Naive thymus-derived CD4-positive, alpha-beta T cell (primary cell): ENCODE measurements around the gene REM1. TPM values are rescaled to one million over a fixed set of nuclear protein-coding genes. Genes with fewer than 3 reads are reported as not detected.

Source experiments
- ATAC-seq: fragments of 150-1000 bp; cut with Tn5 transposase; 2 replicates; pipeline ENCODE4 v1.10.0; 2021; ENCODE audit warnings: mild to moderate bottlenecking, moderate library complexity
- CTCF ChIA-PET: fragments of 350-600 bp; sonication (Branson Sonifier 250); formaldehyde crosslinking; loops from one replicate; lab custom pipeline; 2021; ENCODE audit warnings: antibody characterized with exemption; lab: Charles Lee
- POLR2A ChIA-PET: fragments of 350-600 bp; sonication (Branson Sonifier 250); formaldehyde crosslinking; loops from one replicate; lab custom pipeline; 2021; ENCODE audit warnings: antibody characterized with exemption, inconsistent platforms; lab: Charles Lee
- DNase-seq, 9 donors: peaks; one replicate each; pipeline versions ENCODE4 v3.0.0 to v3.0.0-alpha.2; 2020 to 2022; ENCODE audit warnings: mixed read lengths in 1 of 9
- H3K27ac ChIP-seq: one replicate; pipeline ENCODE4 v1.7.0; 2013; ENCODE audit warnings: mild to moderate bottlenecking, low read depth, low read length, moderate library complexity
- H3K27me3 ChIP-seq, 2 donors: one replicate each; pipeline ENCODE4 v1.7.0; 2013; ENCODE audit warnings: low read length in 2 of 2, mild to moderate bottlenecking in 2 of 2, moderate library complexity in 2 of 2; ENCODE audit not compliant: control insufficient read depth in 2 of 2, insufficient read depth in 2 of 2
- H3K36me3 ChIP-seq, 3 experiments: 1 replicate in 2 of 3; 2 replicates in 1 of 3; pipeline ENCODE4 v1.7.0; 2013; ENCODE audit warnings: low read length in 3 of 3, mild to moderate bottlenecking in 3 of 3, moderate library complexity in 1 of 3; ENCODE audit not compliant: insufficient read depth in 3 of 3, control insufficient read depth in 2 of 3
- H3K4me1 ChIP-seq, 2 donors: one replicate each; pipeline ENCODE4 v1.7.0; 2013; ENCODE audit warnings: low read length in 2 of 2, mild to moderate bottlenecking in 2 of 2, moderate library complexity in 1 of 2; ENCODE audit not compliant: control insufficient read depth in 2 of 2, insufficient read depth in 2 of 2
- H3K4me3 ChIP-seq: 2 replicates; pipeline ENCODE4 v1.7.0; 2013; ENCODE audit warnings: mild to moderate bottlenecking, low read length
- H3K9me3 ChIP-seq, 3 experiments: 1 replicate in 2 of 3; 2 replicates in 1 of 3; pipeline ENCODE4 v1.7.0; 2013; ENCODE audit warnings: low read length in 3 of 3; ENCODE audit not compliant: control insufficient read depth in 2 of 3
- H3K27ac Mint-ChIP-seq, 9 donors: one replicate each; pipeline ENCODE4 v1.8.0; 2020 to 2022; ENCODE audit warnings: mixed read lengths in 9 of 9, mild to moderate bottlenecking in 8 of 9, moderate library complexity in 5 of 9, inconsistent platforms in 2 of 9
- H3K27me3 Mint-ChIP-seq, 5 donors: one replicate each; pipeline ENCODE4 v1.8.0; 2021 to 2022; ENCODE audit warnings: mixed read lengths in 5 of 5, mild to moderate bottlenecking in 1 of 5
- H3K36me3 Mint-ChIP-seq, 5 donors: one replicate each; pipeline ENCODE4 v1.8.0; 2020 to 2022; ENCODE audit warnings: mixed read lengths in 5 of 5, mild to moderate bottlenecking in 3 of 5, inconsistent platforms in 1 of 5
- H3K4me1 Mint-ChIP-seq, 7 donors: one replicate each; pipeline ENCODE4 v1.8.0; 2020 to 2022; ENCODE audit warnings: mixed read lengths in 7 of 7, mild to moderate bottlenecking in 3 of 7, inconsistent platforms in 1 of 7
- H3K4me3 Mint-ChIP-seq, 10 donors: one replicate each; pipeline ENCODE4 v1.8.0; 2020 to 2022; ENCODE audit warnings: mild to moderate bottlenecking in 10 of 10, mixed read lengths in 10 of 10, moderate library complexity in 6 of 10, inconsistent platforms in 2 of 10
- H3K9me3 Mint-ChIP-seq, 11 donors: one replicate each; pipeline ENCODE4 v1.8.0; 2020 to 2022; ENCODE audit warnings: mixed read lengths in 11 of 11, mild to moderate bottlenecking in 4 of 11, inconsistent platforms in 1 of 11, moderate library complexity in 1 of 11
- intact Hi-C, 2 donors: fragments of 100-400 bp; cut with micrococcal nuclease; formaldehyde crosslinking; loops; one replicate each; pipeline ENCODE4 v1.15.1; 2023
- polyA plus RNA-seq, 2 donors: library from polyadenylated mRNA; unstranded; fragments of 300-500 nt; fragmentation: Illumina TruSeq; gene quantifications; one replicate each; pipeline ENCODE4 v1.2.3, GENCODE V29; 2021
- total RNA-seq, 6 experiments: library from RNA in 5 of 6; stranded (reverse) in 5 of 6; gene quantifications; 1 replicate in 5 of 6; 2 replicates in 1 of 6; pipeline ENCODE4 v1.2.3 and lab custom pipeline; 2021 to 2026

The REM1 gene
- total and polyA plus RNA-seq, 7 experiments from 2014 or later, result not detected

DNA sequence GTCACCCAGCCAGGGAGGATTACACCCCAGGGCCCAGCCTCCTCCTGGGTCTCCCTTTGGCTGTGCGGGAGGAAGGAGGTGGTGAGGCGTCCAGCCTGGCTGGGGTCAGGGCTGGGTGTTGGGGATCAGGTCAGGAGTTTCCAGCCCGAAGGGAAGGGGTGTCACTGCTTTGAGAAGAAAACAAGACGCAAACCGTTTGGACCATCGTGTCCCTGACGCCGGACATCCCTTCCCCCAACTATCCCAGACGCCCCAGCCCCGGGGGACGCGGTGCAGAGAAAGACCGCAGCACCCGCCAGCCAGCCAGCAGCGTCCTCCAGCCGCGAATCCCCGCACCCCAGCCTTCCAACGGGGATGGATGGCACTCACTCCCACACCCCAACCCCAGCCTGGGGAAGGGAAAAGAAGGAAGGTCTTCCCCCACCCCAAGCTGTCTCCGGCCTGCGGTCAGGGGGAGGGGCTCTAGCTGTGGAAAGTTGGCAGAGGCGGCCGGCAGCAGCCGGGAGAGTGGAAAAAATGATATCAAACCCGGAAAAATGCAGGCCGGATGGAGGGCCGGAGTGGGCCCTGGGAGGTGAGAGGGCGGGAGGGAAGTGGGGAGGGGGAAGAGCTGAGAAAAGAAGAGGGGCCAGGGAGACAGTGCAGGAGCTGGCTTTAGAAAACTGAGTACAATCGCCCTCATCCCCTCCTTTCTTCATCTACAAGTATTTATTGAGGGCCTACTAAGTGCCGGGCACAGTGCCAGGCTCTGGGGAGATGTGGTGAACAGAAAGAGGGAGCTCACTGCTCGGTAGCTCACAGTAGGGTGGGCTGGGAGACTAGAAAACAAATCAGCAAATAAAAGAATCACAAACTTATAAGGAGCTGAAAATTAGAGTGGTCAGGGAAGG lies 10.6 kb downstream of the REM1 start:
- H3K4me3 Mint-ChIP-seq, result no peak overlapping the region
- intact Hi-C loops, result no loop called here
- POLR2A ChIA-PET, result no interaction called here

GRCh38 chr20:31488115-31488514 lies 13.0 kb downstream of the REM1 start:
- no peak for DNase-seq
- peaks cover 0 to 3% of the 10 kb centered on the region in 2 donors for H3K27me3 ChIP-seq
- H3K9me3 Mint-ChIP-seq, result peaks cover 0 to 3% (median 0%) of the 10 kb centered on the region in 11 donors
- peaks cover 0 to 6% (median 0%) of the 10 kb centered on the region in 5 donors for H3K36me3 Mint-ChIP-seq
- H3K4me3 Mint-ChIP-seq, result no peak overlapping the region
- H3K4me3 ChIP-seq, result no peak overlapping the region
- ChIA-PET POLR2A (no interaction called here), CTCF (interaction anchor here (2.7 kb wide), 1 partner anchor 15 kb away, joined by 8 read pairs; no protein-coding TSS in a partner anchor)
- H3K27me3 Mint-ChIP-seq, result peaks cover 14 to 30% (median 21%) of the 10 kb centered on the region in 5 donors
- H3K9me3 ChIP-seq, result no peaks in the 10 kb centered on the region
- H3K27ac Mint-ChIP-seq, result no peak overlapping the region
- intact Hi-C loops, result no loop called here
- H3K4me1 Mint-ChIP-seq, result peaks cover 0 to 14% (median 0%) of the 10 kb centered on the region in 7 donors
- H3K4me1 ChIP-seq, result no peaks in the 10 kb centered on the region
- ATAC-seq, result no peak
- no peak overlapping the region for H3K27ac ChIP-seq
- H3K36me3 ChIP-seq, result no peaks in the 10 kb centered on the region

More for the DNA sequence above, 10.6 kb downstream of the REM1 start:
- CTCF ChIA-PET, result no interaction called here
- H3K27ac ChIP-seq, result no peak overlapping the region
- H3K4me1 ChIP-seq, result no peaks in the 10 kb centered on the region
- H3K27me3 ChIP-seq, result peaks cover 0 to 3% of the 10 kb centered on the region in 2 donors
- no peak for DNase-seq
- no peak overlapping the region for H3K4me3 ChIP-seq
- ATAC-seq, result no peak
- Mint-ChIP-seq H3K27ac (no peak overlapping the region), H3K4me1 (peaks cover 0 to 14% (median 0%) of the 10 kb centered on the region in 7 donors), H3K27me3 (peaks cover 23 to 39% (median 27%) of the 10 kb centered on the region in 5 donors), H3K36me3 (peaks cover 0 to 6% (median 0%) of the 10 kb centered on the region in 5 donors), H3K9me3 (peaks cover 0 to 3% (median 0%) of the 10 kb centered on the region in 11 donors)
- no peaks in the 10 kb centered on the region for H3K36me3 ChIP-seq
- H3K9me3 ChIP-seq, result no peaks in the 10 kb centered on the region

DNA sequence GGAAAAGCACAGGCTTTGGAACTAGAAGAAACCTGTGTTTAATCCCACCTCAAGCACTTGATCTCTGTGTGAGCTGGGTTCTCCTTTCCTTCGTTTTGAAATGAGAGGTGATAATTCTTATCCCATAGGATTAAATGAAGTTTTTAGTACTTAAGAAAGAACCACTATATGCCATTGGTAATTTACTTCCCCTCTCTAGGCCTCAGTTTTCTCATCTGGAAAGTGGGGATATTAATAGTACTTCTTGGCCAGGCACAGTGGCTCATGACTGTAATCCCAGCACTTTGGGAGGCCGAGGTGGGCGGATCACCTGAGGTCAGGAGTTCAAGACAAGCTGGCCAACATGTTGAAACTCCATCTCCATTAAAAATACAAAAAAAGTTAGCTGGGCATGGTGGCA lies 14.1 kb downstream of the REM1 start:
- ATAC-seq (no peak), DNase-seq (no peak)
- Histone ChIP-seq H3K27me3 (peaks cover 0 to 3% of the 10 kb centered on the region in 2 donors), H3K36me3 (no peaks in the 10 kb centered on the region), H3K9me3 (no peaks in the 10 kb centered on the region), H3K4me1 (no peaks in the 10 kb centered on the region), H3K27ac (no peak overlapping the region), H3K4me3 (no peak overlapping the region)
- H3K27ac Mint-ChIP-seq, result no peak overlapping the region
- H3K4me1 Mint-ChIP-seq, result peaks cover 0 to 10% (median 0%) of the 10 kb centered on the region in 7 donors
- CTCF ChIA-PET, result interaction anchor here (2.7 kb wide), 1 partner anchor 14 kb away, joined by 8 read pairs; no protein-coding TSS in a partner anchor
- peaks cover 14 to 34% (median 24%) of the 10 kb centered on the region in 5 donors for H3K27me3 Mint-ChIP-seq
- no peak overlapping the region for H3K4me3 Mint-ChIP-seq
- peaks cover 0 to 6% (median 0%) of the 10 kb centered on the region in 5 donors for H3K36me3 Mint-ChIP-seq
- POLR2A ChIA-PET, result no interaction called here
- H3K9me3 Mint-ChIP-seq, result peaks cover 0 to 3% (median 0%) of the 10 kb centered on the region in 11 donors
- intact Hi-C loops, result no loop called here

DNA sequence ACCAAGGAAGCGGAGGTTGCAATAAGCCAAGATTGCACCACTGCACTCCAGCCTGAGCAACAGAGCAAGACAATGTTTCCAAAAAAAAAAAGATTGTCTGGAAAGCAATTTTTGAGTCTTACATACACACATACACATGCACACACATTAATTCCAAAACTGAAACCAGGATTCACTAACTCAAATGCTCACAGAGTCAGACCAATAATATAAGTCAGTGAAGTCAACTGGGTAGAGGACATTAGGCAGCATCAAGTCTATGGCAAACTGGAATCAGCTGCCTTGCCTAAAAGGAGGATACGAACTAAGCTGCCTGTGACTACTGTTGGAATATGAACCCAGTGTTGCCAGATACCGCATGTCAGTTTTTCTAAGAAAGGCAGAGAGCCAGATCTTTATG lies 15.7 kb downstream of the REM1 start:
- Mint-ChIP-seq H3K4me3 (no peak overlapping the region), H3K36me3 (no peaks in the 10 kb centered on the region), H3K27ac (no peak overlapping the region), H3K9me3 (no peaks in the 10 kb centered on the region), H3K4me1 (peaks cover 0 to 4% (median 0%) of the 10 kb centered on the region in 7 donors), H3K27me3 (peaks cover 9 to 30% (median 18%) of the 10 kb centered on the region in 5 donors)
- POLR2A ChIA-PET, result interaction anchor here (0.7 kb wide), 1 partner anchor 148 kb away, joined by 3 read pairs; no protein-coding TSS in a partner anchor
- CTCF ChIA-PET, result interaction anchor here (1.0 to 2.7 kb wide), 3 partner anchors 10 to 13 kb away, joined by 3 to 8 read pairs (median 5); no protein-coding TSS in a partner anchor
- DNase-seq (no peak), ATAC-seq (no peak)
- Histone ChIP-seq H3K9me3 (no peaks in the 10 kb centered on the region), H3K27me3 (peaks cover 0 to 3% of the 10 kb centered on the region in 2 donors), H3K4me3 (no peak overlapping the region), H3K4me1 (no peaks in the 10 kb centered on the region), H3K27ac (no peak overlapping the region), H3K36me3 (no peaks in the 10 kb centered on the region)
- intact Hi-C loops, result no loop called here

DNA sequence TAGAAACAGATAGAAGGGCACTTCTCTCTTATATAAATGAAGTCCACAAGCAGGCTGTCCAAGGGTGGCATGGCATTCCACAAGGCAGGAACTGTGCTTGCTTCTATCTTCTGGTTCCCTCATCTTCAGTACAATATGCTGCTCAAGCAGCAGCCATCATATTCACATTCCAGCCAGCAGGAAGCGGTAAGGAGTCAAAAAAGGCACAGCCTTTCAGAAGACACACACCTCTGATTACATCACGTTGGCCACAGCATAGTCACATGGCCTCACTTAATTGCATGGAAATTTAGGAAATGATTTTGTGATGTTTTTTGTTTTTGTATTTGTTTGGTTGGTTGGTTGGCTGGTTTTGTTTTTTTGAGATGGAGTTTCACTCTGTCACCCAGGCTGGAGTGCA lies 19.0 kb downstream of the REM1 start:
- peaks cover 0 to 5% (median 0%) of the 10 kb centered on the region in 7 donors for H3K4me1 Mint-ChIP-seq
- H3K4me1 ChIP-seq, result no peaks in the 10 kb centered on the region
- H3K27ac ChIP-seq, result no peak overlapping the region
- no peak for DNase-seq
- no peak overlapping the region for H3K4me3 Mint-ChIP-seq
- no peak for ATAC-seq
- ChIA-PET POLR2A (no interaction called here), CTCF (no interaction called here)
- peaks cover 10 to 24% (median 18%) of the 10 kb centered on the region in 5 donors for H3K27me3 Mint-ChIP-seq
- H3K36me3 Mint-ChIP-seq, result peaks cover 0 to 3% (median 0%) of the 10 kb centered on the region in 5 donors
- intact Hi-C loops, result no loop called here
- H3K27me3 ChIP-seq, result peaks cover 0 to 4% of the 10 kb centered on the region in 2 donors
- H3K27ac Mint-ChIP-seq, result no peak overlapping the region
- H3K36me3 ChIP-seq, result no peaks in the 10 kb centered on the region
- no peaks in the 10 kb centered on the region for H3K9me3 Mint-ChIP-seq
- no peak overlapping the region for H3K4me3 ChIP-seq
- H3K9me3 ChIP-seq, result no peaks in the 10 kb centered on the region

DNA sequence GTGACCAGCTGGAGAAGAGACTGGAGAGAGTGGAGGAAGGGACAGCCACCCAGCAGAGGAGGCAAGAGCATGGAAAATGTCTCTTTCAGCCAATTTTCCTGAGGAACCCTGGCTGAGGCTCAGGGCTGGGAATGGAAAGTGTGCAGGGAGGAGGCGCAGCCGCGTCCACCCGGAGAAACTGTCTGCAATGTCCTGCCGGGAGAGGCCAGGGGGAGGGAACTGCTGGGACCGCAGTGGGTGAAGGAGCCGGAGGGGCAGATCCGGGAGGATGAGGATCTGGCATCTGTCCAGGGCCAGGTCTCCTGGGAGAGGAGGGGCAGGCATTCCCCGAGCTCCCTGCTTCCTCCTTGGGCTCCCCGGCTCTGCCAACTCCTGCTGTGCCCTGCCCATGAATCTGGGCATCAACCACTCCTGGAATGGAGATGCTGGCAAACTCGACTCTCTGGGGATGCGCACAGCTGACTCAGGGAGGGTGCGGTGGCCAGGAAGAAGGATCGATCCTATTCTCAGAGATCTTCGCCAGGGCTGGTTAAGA lies 21.7 kb downstream of the REM1 start:
- Histone ChIP-seq H3K27ac (no peak overlapping the region), H3K27me3 (peaks cover 0 to 4% of the 10 kb centered on the region in 2 donors), H3K36me3 (no peaks in the 10 kb centered on the region), H3K9me3 (no peaks in the 10 kb centered on the region), H3K4me1 (no peaks in the 10 kb centered on the region), H3K4me3 (no peak overlapping the region)
- H3K4me1 Mint-ChIP-seq, result peaks cover 0 to 5% (median 0%) of the 10 kb centered on the region in 7 donors
- H3K27ac Mint-ChIP-seq, result no peak overlapping the region
- ATAC-seq, result no peak
- no peak overlapping the region for H3K4me3 Mint-ChIP-seq
- peaks cover 10 to 24% (median 18%) of the 10 kb centered on the region in 5 donors for H3K27me3 Mint-ChIP-seq
- intact Hi-C loops, result no loop called here
- no peak for DNase-seq
- POLR2A ChIA-PET, result no interaction called here
- no peaks in the 10 kb centered on the region for H3K9me3 Mint-ChIP-seq
- CTCF ChIA-PET, result no interaction called here
- H3K36me3 Mint-ChIP-seq, result peaks cover 0 to 3% (median 0%) of the 10 kb centered on the region in 5 donors
